HG02938 (cell line): ENCODE data around the gene TRAF4.
A peak's percentile ranks its signal among the peaks of the same experiment; 100 is the strongest.
"Not testable (repeated sequence)": the region's sequence is repeated elsewhere in the genome, so short reads cannot be mapped to it uniquely, and the experiment has no call there.

ENCODE experiments used
- ATAC-seq: cut with Tn5 transposase; IDR thresholded peaks from one replicate; pipeline ENCODE4 v1.9.1; 2021; ENCODE audit warnings: mild to moderate bottlenecking, moderate library complexity; ENCODE audit not compliant: unreplicated experiment

TRAF4 gene

GRCh38 chr17:28728364-28729200 lies 15.2 kb upstream of the TRAF4 start, which contains the start of gene NEK8:
Gene NEK8 (plus strand): TSS chr17:28728788. CDS start chr17:28728814, 26 bp downstream.
- peak; percentile 28 for ATAC-seq

- ATAC-seq = no peak
These were observed 13.9 kb upstream of the TRAF4 start for GRCh38 chr17:28729950-28730330.

GRCh38 chr17:28733346-28733745 lies 10.5 kb upstream of the TRAF4 start:
- ATAC-seq = no peak

GRCh38 chr17:28734712-28735241 lies 9.0 kb upstream of the TRAF4 start:
- no peak for ATAC-seq

- ATAC-seq = no peak
These were observed 8.5 kb upstream of the TRAF4 start for GRCh38 chr17:28735242-28735722.

GRCh38 chr17:28735913-28736769 lies 7.7 kb upstream of the TRAF4 start:
- ATAC-seq = not testable (repeated sequence)

GRCh38 chr17:28737316-28737715 lies 6.5 kb upstream of the TRAF4 start:
- ATAC-seq = no peak

- peak; percentile 71 for ATAC-seq
These were observed 5.8 kb upstream of the TRAF4 start for GRCh38 chr17:28737770-28738679.

- no peak for ATAC-seq
These were observed 5.0 kb upstream of the TRAF4 start for GRCh38 chr17:28738680-28739384.

- ATAC-seq = no peak
These were observed 3.1 kb upstream of the TRAF4 start for GRCh38 chr17:28740406-28741357.

GRCh38 chr17:28741358-28742349 lies 2.2 kb upstream of the TRAF4 start:
- no peak for ATAC-seq

GRCh38 chr17:28744104-28744971 lies 527 bp downstream of the TRAF4 start:
- ATAC-seq = peak; percentile 18

- no peak for ATAC-seq
These were observed 1.4 kb downstream of the TRAF4 start for GRCh38 chr17:28744972-28745785.

GRCh38 chr17:28745786-28746411 lies 2.1 kb downstream of the TRAF4 start:
- no peak for ATAC-seq

- ATAC-seq = no peak
These were observed 2.8 kb downstream of the TRAF4 start for GRCh38 chr17:28746611-28747050.
